C4-2B (cell line): ENCODE data around the gene HOXB7.

ENCODE experiments used
- CTCF ChIP-seq: fragments of 450-650 bp; conservative IDR thresholded peaks from 2 replicates; pipeline ENCODE4 v1.5.1; 2017; ENCODE audit warnings: mild to moderate bottlenecking
- ZFX ChIP-seq: fragments of 450-650 bp; IDR thresholded peaks from 2 replicates; pipeline ENCODE4 v1.6.1; 2017

GRCh38 chr17:48625495-48626244, 14.9 kb upstream of the HOXB7 start:
- TF ChIP-seq CTCF (no peak), ZFX (peak; percentile 53; the same call in 1 of the 2 replicates)
